Myocyte (in vitro differentiated cells): ENCODE measurements around the gene DCP1B. TPM values are rescaled to one million over a fixed set of nuclear protein-coding genes. Genes with fewer than 3 reads are reported as not detected.

Experiments
- DNase-seq: peaks from one replicate; pipeline ENCODE4 v3.0.0-alpha.2; 2012; ENCODE audit warnings: low read depth
- total RNA-seq: library from RNA; depleted of rRNA; stranded (reverse); fragments of >200 nt; gene quantifications from 2 replicates; pipeline ENCODE4 v1.2.3, GENCODE V29; 2014

The DCP1B gene
- total RNA-seq, 1 donor from 2014 or later, result 21.4 TPM

GRCh38 chr12:1935700-1936378, 68.4 kb downstream of the DCP1B start:
- DNase-seq, result no peak

- DNase-seq, result no peak
Measured at GRCh38 chr12:1935242-1935641, 69.0 kb downstream of the DCP1B start.

GRCh38 chr12:1934831-1935230, 69.4 kb downstream of the DCP1B start:
- DNase-seq, result no peak

GRCh38 chr12:1934068-1934467, 70.2 kb downstream of the DCP1B start:
- DNase-seq, result no peak

- DNase-seq, result peak; percentile 93
Measured at GRCh38 chr12:1933342-1934051, 70.8 kb downstream of the DCP1B start.

- peak; percentile 58 for DNase-seq
Measured at GRCh38 chr12:1932264-1932777, 71.9 kb downstream of the DCP1B start.

GRCh38 chr12:1931642-1932041, 72.6 kb downstream of the DCP1B start:
- no peak for DNase-seq

GRCh38 chr12:1930803-1931597, 73.3 kb downstream of the DCP1B start:
- DNase-seq, result peak; percentile 54

- DNase-seq, result no peak
Measured at GRCh38 chr12:1929985-1930802, 74.1 kb downstream of the DCP1B start.

- DNase-seq, result peak; percentile 47
Measured at GRCh38 chr12:1929241-1929984, 74.8 kb downstream of the DCP1B start.

- DNase-seq, result no peak
Measured at GRCh38 chr12:1928439-1929121, 75.7 kb downstream of the DCP1B start.

- DNase-seq, result peak; percentile 37
Measured at GRCh38 chr12:1927751-1928351, 76.4 kb downstream of the DCP1B start.

GRCh38 chr12:1927051-1927680, 77.1 kb downstream of the DCP1B start:
- no peak for DNase-seq

GRCh38 chr12:1926251-1926657, 78.0 kb downstream of the DCP1B start:
- peak; percentile 65 for DNase-seq

GRCh38 chr12:1925684-1926006, 78.6 kb downstream of the DCP1B start:
- no peak for DNase-seq

- no peak for DNase-seq
Measured at GRCh38 chr12:1924996-1925683, 79.1 kb downstream of the DCP1B start.

GRCh38 chr12:1922985-1923384, 81.3 kb downstream of the DCP1B start:
- no peak for DNase-seq

- no peak for DNase-seq
Measured at GRCh38 chr12:1922075-1922709, 82.1 kb downstream of the DCP1B start.
